GM18909 (cell line): ENCODE measurements around the gene BHLHE40.

Experiments
- ATAC-seq: cut with Tn5 transposase; IDR thresholded peaks from one replicate; pipeline ENCODE4 v1.9.1; 2021; ENCODE audit warnings: mild to moderate bottlenecking; ENCODE audit not compliant: unreplicated experiment, poor library complexity

Gene BHLHE40

DNA sequence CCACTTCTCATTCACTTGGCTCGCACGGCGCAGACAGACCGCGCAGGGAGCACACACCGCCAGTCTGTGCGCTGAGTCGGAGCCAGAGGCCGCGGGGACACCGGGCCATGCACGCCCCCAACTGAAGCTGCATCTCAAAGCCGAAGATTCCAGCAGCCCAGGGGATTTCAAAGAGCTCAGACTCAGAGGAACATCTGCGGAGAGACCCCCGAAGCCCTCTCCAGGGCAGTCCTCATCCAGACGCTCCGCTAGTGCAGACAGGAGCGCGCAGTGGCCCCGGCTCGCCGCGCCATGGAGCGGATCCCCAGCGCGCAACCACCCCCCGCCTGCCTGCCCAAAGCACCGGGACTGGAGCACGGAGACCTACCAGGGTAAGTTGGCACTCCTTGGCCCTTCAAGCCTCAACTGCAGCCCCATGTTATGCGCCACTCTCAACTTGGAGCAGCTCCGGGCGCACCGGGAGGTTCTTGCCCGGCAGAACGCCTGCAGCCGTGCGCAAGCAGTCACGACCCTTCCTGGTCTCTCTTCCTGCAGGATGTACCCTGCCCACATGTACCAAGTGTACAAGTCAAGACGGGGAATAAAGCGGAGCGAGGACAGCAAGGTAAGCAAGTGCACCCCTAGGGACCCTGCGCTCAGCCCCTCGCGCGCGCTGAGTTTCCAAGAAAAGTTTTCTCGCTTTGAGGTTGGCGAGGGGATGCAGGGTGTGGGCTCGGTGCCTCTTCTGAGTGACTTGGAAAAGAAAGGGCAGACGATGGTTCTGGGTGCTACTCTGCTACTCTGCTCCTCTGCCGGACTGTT lies at the start of gene BHLHE40:
Gene BHLHE40, plus strand, starts transcription at position 10 of the 801 bp plus-strand sequence. Its CDS starts 282 bp downstream, at position 292.
- ATAC-seq, result peak; percentile 4

DNA sequence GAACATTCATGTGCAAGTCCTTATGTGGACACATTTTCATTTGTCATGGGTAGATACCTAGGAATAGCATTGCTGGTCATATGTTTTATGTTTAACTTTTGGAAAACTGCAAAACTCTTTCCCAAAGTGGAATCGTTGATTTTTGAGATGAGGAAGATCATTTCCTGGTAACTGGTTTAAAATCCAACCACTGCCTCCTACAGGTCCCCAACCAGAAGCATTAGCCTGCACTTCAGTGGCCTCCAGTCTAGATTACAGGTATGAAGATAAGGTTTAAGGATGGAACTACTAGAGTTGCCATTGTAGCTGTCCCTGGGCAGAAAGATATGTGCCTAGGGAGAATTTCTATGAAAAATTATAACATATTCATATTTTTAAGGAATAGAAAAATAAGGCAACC lies 48.7 kb upstream of the BHLHE40 start:
- ATAC-seq, result no peak

DNA sequence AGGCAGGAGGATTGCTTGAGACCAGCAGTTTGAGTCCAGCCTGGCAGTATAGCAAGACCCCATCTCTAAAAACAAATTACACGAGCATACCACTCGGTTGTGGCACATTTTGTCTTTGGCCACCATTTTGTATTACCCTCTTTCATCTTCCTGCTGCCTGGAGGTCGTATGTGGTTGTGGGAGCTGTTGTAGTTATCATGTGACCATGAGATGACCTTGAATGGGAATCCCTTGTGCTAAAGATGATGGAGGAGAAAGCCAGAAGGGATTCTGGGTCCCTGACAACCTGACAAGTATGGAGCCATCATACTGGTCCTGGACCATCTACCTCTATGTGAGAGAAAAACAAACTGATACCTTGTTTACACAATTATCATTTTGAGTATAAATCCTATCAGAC lies 45.2 kb upstream of the BHLHE40 start:
- no peak for ATAC-seq

DNA sequence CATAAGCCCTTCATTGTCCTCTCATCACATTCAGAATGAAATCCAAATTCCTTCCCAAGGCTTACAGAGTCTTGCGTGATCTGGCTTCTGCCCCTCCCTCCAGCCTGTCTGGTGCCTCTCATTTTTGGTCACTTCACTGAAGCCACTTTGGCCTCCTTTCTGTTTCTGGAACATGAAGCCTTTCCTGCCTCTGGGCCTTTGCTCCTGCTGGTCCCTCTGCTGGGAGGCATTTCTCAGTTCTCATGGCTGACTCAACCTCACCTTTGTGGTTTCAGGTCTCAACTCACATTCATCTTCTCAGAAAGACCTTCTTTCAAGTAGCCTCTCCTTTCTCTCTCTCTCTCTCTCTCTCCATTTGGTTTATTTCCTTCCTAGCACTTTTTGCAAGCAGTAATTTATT lies 43.9 kb upstream of the BHLHE40 start:
- ATAC-seq, result peak; percentile 71

DNA sequence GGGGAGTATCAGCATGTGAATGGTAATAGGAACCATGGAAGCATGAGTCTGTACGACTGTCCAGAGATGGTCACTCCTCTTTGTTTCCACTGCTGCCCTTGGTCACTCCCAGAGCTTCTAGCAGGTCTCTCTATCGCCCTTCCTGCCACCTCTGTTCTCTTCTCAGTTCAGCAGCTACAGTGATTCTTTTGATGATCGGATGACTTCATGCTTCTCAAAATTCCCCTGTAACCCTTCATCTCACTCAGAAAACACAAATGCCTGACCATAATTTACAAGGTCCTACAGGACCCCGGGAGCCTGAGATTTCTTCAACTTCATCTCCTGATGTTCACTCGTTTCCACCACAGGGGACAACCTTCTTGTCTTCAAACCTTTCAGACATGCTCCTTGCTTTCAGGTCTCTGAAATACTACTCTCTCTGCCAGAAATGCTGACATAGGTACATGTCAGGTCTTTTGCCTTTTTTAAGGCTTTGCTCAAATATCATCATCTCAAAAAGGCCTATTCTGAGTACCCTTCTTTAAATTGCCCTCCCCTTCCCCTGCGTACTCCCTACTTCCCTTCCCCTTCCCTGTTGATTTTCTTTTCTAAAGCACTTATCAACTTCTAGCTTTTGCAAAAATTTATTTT lies 42.1 kb upstream of the BHLHE40 start:
- no peak for ATAC-seq

DNA sequence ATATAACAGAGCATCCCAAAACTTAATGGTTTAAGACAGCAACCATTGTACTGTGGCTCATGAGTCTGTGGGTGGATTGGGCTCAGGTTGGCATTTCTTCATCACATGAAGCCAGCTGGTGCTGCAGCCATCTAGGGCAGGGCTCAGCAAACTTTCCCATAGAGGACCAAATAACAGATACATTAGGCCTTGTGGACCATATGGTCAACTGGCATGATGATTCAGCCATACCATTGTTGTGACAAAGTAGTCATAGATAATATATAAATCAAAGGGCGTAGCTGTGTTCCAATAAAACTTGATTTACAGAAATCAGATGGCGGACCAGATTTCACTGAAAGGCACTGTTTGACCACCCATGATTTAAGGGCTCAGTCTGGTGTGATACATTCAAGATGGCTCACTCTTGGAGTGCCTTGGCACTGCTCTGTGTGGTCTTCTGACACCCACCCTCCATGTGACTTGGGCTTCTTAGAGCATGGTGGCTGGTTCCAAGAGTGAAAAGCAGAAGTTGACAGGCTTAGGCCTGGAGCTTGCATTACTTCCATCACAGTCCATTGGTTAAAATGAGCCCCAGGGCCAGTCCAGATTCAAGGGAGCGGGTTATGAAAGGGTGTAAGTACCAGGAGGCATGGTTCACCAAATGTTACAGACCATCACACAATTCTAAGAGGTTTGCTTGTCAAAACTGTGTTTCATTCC lies 40.8 kb upstream of the BHLHE40 start:
- no peak for ATAC-seq

DNA sequence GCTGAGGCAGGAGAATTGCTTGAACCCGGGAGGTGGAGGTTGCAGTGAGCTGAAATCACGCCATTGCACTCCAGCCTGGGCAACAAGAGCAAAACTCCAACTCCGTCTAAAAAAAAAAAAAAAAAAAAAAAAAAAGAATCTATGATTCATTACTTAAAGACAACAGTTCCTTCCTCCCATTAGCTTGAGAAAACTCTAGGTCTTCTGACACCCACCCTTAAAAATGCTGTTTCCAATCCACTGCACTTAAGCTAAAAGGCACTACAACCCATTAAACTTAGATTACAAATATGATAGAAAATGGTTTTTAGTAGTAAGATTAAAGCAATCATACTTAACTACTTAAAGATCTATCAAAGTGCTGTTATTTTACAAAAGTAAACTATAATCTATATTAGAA lies 40.0 kb upstream of the BHLHE40 start:
- no peak for ATAC-seq

DNA sequence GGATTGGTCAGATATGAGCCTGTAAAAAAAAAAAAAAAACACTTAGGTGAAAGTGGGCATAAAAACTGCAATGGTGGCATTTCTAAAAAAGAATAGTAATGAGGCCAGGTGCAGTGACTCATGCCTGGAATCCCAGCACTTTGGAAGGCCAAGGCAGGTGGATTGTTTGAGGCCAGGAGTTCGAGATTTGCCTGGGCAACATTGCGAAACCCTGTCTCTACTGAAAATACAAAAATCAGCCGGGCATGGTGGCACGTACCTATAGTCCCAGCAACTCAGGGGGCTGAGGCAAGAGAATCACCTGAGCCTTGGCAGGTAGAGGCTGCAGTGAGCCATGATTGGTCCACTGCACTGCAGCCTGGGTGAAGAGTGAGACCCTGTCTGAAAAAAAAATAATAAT lies 38.3 kb upstream of the BHLHE40 start:
- no peak for ATAC-seq

DNA sequence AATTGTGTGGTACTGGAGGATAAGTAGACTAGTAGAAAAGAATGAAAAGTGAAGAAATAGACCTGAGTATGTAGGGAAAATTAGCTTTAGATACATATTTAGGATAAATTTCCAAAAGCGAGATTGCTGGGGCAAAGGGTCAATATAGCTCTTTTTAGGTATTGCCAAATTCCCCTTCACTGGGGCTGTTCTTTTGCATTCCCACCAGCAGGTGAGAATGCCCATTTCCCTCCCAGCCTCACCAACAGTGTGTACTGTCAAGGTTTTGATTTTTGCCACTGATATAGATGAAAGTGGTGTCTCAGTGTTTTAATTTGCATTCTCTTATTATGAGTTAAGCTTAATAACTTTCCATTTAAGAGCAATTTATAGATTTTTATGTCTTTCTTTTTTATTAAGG lies 35.7 kb upstream of the BHLHE40 start:
- no peak for ATAC-seq

DNA sequence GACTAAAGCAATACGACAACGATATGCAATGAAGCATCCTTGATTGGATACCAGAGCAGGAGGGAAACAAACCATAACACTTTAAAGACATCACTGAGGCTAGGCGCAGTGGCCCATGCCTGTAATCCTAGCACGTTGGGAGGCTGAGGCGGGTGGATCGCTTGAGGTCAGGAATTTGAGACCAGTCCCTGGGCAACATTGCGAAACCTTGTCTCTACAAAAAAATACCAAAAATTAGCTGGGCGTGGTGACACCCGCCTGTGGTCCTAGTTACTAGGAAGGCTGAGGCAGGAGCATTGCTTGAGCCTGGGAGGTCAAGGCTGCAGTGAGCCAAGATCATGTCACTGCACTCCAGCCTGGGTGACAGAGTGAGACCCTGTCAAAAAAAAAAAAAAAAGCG lies 33.9 kb upstream of the BHLHE40 start:
- ATAC-seq, result no peak

DNA sequence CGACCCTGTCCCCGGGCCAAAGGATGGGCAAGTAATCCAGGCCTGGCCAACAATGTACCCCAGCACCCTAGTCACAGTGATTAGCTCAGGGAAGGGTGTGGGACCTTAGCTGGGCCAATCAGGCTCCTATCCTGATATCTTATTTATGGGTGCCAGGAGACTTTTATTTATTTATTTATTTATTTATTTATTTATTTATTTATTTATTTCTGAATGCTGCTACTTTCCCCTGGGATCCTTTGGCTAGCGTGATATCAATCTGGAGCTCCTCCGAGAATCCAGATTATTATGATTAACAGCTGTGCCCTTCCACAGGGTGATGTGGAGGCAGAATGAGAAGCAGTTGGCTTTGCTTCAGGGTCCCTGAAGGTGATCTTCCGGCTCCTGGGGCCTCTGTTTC lies 32.2 kb upstream of the BHLHE40 start:
- ATAC-seq, result no peak

DNA sequence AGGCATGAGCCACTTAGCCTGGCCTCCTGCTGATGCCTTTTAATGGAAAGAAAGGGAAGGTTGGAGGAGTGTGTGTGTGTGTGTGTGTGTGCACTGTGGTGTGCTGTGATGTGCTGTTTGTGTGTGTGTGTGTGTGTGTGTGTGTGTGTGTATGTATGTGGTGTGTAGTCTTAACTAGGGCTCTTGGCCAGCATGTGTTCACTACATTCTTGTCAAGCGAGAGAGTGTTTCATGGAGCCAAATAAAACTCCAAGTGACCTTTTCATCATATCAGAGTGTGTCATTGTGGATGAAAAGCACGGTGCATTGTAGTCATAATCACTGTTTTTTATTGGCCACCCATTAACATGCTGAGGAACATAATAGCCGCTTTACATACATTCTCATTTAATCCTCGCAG lies 30.8 kb upstream of the BHLHE40 start:
- ATAC-seq, result no peak

DNA sequence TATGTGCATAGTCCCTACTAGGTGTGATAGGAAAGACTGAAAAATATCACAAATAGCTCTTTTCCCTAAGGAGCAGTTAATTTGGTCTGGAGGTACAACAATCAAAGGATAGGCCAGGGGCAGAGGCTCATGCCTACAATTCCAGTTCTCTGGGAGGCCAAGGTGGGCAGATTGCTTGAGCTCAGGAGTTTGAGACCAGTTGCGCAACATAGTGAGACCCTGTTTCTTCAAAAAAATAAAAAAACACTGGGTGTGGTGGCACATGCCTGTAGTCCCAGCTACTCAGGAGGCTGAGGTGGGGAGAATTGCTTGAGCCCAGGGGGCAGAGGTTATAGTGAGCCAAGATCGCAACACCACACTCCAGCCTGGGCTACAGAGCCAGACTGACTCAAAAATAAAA lies 30.2 kb upstream of the BHLHE40 start:
- ATAC-seq, result no peak

DNA sequence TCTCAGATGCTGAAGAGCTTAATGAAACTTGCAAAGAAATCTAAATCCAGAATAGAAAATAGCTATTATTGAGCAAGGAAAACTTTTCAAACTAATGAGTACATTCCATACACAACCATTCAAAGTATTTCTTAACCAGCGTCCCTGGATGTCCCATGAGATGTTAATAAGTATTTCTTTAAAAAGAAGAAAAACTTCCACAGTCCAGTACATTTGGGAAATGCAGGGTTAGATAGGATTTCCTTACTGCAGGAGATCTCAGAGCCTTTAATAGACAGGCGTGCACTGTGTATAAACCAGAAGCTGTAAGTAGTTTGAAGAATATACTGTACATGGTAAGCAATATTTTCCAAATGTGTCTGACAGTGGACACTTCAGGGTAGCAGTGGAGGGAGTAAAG lies 29.6 kb upstream of the BHLHE40 start:
- ATAC-seq, result no peak

DNA sequence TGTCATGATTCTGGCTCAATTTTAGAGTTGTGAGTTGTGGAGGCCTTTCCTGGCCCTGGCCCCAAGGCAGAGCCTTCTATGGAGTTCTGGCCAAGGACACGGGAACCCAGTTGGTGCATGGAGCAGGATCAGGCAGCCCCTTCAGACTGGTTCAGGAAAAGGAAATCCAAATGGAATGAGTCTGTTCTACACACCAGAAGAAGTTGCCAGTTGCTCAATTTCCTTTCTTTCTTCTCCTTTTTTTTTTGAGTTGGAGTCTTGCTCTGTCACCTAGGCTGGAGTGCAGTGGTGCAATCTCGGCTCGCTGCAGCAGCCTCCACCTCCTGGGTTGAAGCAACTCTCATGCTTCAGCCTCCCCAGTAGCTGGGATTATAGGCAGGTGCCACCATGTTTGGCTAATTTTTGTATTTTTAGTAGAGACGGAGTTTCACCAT lies 28.9 kb upstream of the BHLHE40 start:
- no peak for ATAC-seq

DNA sequence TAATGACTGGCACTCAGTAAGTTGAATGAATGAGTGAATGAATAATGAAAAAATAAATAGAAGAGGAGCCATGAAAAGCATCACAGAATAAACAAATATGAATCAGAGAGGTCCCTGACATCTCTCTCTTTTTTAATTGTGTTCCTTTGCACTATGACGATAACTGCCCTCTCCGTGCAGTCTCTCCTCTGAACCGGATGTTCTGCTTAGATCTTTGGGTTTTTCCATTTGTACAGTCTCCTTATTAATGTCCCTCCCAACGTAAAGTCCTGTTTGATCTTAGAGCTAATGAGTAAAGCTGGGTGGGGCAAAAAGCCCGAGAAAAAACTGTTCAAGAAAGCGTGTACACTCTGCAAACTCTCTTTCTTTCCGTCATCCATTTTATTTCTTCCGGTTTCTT lies 28.3 kb upstream of the BHLHE40 start:
- ATAC-seq, result no peak

DNA sequence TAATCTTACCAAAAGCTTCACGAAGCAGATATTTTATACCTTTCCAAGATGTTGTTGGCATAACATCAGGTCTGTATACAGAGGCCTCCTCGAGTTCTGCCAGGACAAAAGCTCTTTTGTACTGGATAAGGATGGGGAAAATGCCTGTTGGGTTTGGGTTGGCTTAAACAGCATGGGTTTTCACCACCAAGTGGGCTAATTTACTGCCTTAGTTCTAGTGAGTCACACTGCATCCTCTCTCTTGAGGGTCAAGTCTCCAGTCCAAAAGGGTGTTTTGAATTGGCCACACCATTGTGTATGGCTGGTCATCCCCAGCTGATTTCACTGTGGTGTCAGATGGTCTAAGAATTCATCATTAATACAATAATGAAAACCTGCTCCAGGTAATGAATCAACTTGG lies 26.1 kb upstream of the BHLHE40 start:
- ATAC-seq, result no peak

DNA sequence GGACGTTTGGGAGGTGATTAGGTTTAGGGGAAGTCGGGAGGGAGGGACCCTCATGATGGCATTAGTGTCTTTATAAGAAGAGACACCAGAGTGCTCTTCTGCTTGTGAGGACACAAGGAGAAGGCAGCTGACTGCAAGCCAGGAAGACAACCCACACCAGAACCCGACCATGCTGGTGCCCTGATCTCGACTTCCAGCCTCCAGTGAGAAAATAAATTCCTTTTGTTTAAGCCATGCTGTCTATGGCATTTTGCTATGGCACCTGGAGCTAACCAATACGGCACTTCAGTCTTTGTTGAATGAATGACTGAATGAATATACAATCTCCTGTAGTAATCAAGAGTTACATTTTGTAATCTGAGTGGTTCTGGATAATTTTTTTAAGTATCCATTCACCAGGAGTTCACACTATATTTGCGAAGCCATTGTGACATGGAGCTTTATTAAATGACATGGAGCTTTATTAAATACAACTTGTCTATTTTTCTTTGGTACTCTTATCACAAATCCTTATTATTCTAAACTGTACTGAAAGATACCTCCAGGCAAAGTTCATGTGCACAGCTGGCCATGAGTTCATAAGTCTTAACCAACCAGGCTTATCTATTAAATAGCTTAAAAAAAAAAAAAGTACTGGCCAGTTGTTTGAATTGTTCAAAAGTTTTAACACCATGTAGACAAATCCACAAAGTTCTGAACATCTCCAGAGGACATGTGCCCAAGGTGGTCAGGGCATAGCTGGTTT lies 24.8 kb upstream of the BHLHE40 start:
- no peak for ATAC-seq

DNA sequence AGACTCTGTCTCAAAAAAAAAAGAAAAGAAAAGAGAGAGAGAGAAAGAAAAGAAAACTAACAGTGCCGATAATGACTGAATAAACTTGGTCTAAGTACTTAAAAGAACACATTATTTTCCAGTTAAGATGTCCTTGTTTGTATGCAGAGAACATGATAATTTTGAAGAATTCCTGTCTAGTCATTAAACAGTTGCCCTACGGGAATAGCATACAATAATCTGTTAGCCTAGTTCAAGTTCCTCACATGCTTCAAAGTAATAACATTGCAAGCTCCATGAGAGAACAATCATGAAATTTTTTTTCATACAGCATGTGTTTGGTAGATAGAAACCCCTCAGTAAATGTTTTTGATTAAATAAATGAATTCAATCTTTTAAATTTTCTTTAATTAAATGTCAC lies 23.1 kb upstream of the BHLHE40 start:
- ATAC-seq, result no peak

DNA sequence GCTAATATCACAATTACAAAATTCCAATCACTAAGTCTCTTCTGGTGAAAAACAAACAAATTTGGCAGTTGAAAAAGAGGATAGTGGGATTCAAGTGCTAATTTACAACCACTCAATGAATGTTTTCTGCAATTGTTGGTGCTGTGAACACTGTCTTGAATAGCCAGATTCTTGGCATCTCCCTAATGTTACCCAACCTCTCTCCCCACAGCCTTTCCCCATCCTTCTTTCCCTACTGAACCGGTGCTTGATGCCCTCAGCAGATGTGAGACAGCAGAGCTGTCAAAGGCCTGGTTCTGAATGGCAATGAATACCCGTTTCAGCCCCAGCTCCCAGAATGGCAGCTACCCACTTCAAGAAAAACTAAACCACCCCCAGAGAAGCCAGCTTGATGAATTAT lies 22.5 kb upstream of the BHLHE40 start:
- no peak for ATAC-seq

DNA sequence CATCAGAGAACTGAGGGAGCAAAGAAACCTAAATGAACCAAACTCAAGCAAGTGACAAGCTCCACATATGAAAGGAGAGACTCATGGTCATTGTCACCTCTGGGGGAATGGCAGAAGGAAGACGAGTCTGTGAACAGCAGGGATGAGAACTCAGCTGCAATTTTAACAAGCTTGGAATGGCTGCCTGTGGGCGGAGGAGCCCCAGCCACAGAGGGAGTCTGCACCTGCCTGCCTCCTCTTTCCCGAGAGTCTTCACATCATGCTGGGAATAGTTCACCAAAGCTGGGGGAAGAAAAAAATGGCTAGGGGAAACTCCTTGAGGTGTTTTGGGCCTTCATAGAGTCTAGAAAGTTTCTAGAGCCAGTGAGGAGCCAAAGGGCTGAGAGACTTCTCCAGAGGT lies 21.3 kb upstream of the BHLHE40 start:
- ATAC-seq, result no peak
